MCF 10A (cell line): ENCODE measurements around the gene AUTS2. TPM values are rescaled to one million over a fixed set of nuclear protein-coding genes. Genes with fewer than 3 reads are reported as not detected.

Experiments
- BruUV-seq: library from RNA; stranded (reverse); fragments of 400-500 nt; replicated peaks from 2 replicates; lab custom pipeline; 2021; lab: Mats Ljungman, UMichigan
- CTCF ChIA-PET: fragments of 300-600 bp; sonication (Branson Sonifier 250); formaldehyde crosslinking; extraction: SDS; loops from one replicate; lab custom pipeline; 2021; ENCODE audit warnings: antibody characterized with exemption, inconsistent platforms; lab: Yijun Ruan, JAX
- POLR2A ChIA-PET: fragments of 300-600, 350-650 bp; sonication (Branson Sonifier 250); formaldehyde crosslinking; extraction: SDS; loops from one replicate; lab custom pipeline; 2020; ENCODE audit warnings: antibody characterized with exemption, inconsistent platforms; lab: Yijun Ruan, JAX
- DNase-seq: peaks from one replicate; pipeline ENCODE4 v3.0.0-alpha.2; 2018; ENCODE audit not compliant: unreplicated experiment
- H3K27ac Mint-ChIP-seq: one replicate; pipeline ENCODE4 v1.8.0; 2022; ENCODE audit warnings: mild to moderate bottlenecking, low read depth, mixed read lengths; ENCODE audit not compliant: unreplicated experiment
- H3K27me3 Mint-ChIP-seq: one replicate; pipeline ENCODE4 v1.8.0; 2022; ENCODE audit warnings: mixed read lengths; ENCODE audit not compliant: insufficient read depth, unreplicated experiment
- H3K36me3 Mint-ChIP-seq: one replicate; pipeline ENCODE4 v1.8.0; 2022; ENCODE audit warnings: mild to moderate bottlenecking, moderate library complexity, mixed read lengths; ENCODE audit not compliant: insufficient read depth, unreplicated experiment
- H3K4me1 Mint-ChIP-seq: one replicate; pipeline ENCODE4 v1.8.0; 2022; ENCODE audit warnings: mixed read lengths; ENCODE audit not compliant: insufficient read depth, unreplicated experiment
- H3K4me3 Mint-ChIP-seq: one replicate; pipeline ENCODE4 v1.8.0; 2022; ENCODE audit warnings: mild to moderate bottlenecking, moderate library complexity, mixed read lengths; ENCODE audit not compliant: unreplicated experiment
- H3K9me3 Mint-ChIP-seq: one replicate; pipeline ENCODE4 v1.8.0; 2022; ENCODE audit warnings: mixed read lengths; ENCODE audit not compliant: unreplicated experiment
- CTCF ChIP-seq: fragments of 200-600 bp; IDR thresholded peaks from one replicate; pipeline ENCODE4 v1.8.0; 2022; ENCODE audit warnings: antibody characterized with exemption, mild to moderate bottlenecking; ENCODE audit not compliant: unreplicated experiment
- intact Hi-C: fragments of 100-400 bp; cut with micrococcal nuclease; formaldehyde crosslinking; loops from 2 replicates; pipeline ENCODE4 v1.14.1; 2022
- total RNA-seq: library from RNA; stranded (reverse); gene quantifications from 2 replicates; pipeline ENCODE4 v1.2.3, GENCODE V29; 2022

Gene AUTS2
- total RNA-seq, 1 experiment from 2014 or later, result 1.3 TPM

GRCh38 chr7:69684369-69685292 lies 86.4 kb downstream of the AUTS2 start:
- intact Hi-C loops, result no loop called here
- POLR2A ChIA-PET, result no interaction called here
- DNase-seq, result no peak
- no peak for TF ChIP-seq CTCF
- H3K27ac Mint-ChIP-seq, result no peak overlapping the region
- peaks cover 22% of the 10 kb centered on the region for H3K9me3 Mint-ChIP-seq
- H3K36me3 Mint-ChIP-seq, result no peaks in the 10 kb centered on the region
- CTCF ChIA-PET, result no interaction called here
- BruUV-seq, result no TSS peak
- no peak overlapping the region for H3K4me3 Mint-ChIP-seq
- H3K4me1 Mint-ChIP-seq, result no peaks in the 10 kb centered on the region
- no peaks in the 10 kb centered on the region for H3K27me3 Mint-ChIP-seq

GRCh38 chr7:69685293-69685631 lies 87.0 kb downstream of the AUTS2 start:
- Mint-ChIP-seq H3K27ac (no peak overlapping the region), H3K9me3 (peaks cover 22% of the 10 kb centered on the region), H3K4me1 (no peaks in the 10 kb centered on the region), H3K36me3 (no peaks in the 10 kb centered on the region), H3K4me3 (no peak overlapping the region), H3K27me3 (no peaks in the 10 kb centered on the region)
- CTCF ChIA-PET, result no interaction called here
- intact Hi-C loops, result no loop called here
- TF ChIP-seq CTCF, result no peak
- POLR2A ChIA-PET, result no interaction called here
- no peak for DNase-seq
- BruUV-seq, result no TSS peak

GRCh38 chr7:69686366-69686765 lies 88.1 kb downstream of the AUTS2 start:
- TF ChIP-seq CTCF, result no peak
- Mint-ChIP-seq H3K4me1 (no peaks in the 10 kb centered on the region), H3K27me3 (no peaks in the 10 kb centered on the region), H3K36me3 (no peaks in the 10 kb centered on the region), H3K9me3 (peaks cover 18% of the 10 kb centered on the region), H3K27ac (no peak overlapping the region), H3K4me3 (no peak overlapping the region)
- ChIA-PET POLR2A (no interaction called here), CTCF (interaction anchor here (0.6 kb wide), 1 partner anchor 1936 kb away, joined by 4 read pairs; no protein-coding TSS in a partner anchor)
- intact Hi-C loops, result no loop called here
- DNase-seq, result no peak
- BruUV-seq, result no TSS peak

- Mint-ChIP-seq H3K36me3 (no peaks in the 10 kb centered on the region), H3K27ac (no peak overlapping the region), H3K27me3 (no peaks in the 10 kb centered on the region), H3K4me1 (no peaks in the 10 kb centered on the region), H3K4me3 (no peak overlapping the region), H3K9me3 (peaks cover 18% of the 10 kb centered on the region)
- intact Hi-C loops, result no loop called here
- TF ChIP-seq CTCF, result no peak
- ChIA-PET POLR2A (no interaction called here), CTCF (interaction anchor here (0.6 kb wide), 1 partner anchor 57 kb away, joined by 3 read pairs; no protein-coding TSS in a partner anchor)
- BruUV-seq, result no TSS peak
- DNase-seq, result no peak
These were observed 89.6 kb downstream of the AUTS2 start for GRCh38 chr7:69687739-69688433.
